ENCODE results near the gene MGAT1.

MGAT1 gene

DNA sequence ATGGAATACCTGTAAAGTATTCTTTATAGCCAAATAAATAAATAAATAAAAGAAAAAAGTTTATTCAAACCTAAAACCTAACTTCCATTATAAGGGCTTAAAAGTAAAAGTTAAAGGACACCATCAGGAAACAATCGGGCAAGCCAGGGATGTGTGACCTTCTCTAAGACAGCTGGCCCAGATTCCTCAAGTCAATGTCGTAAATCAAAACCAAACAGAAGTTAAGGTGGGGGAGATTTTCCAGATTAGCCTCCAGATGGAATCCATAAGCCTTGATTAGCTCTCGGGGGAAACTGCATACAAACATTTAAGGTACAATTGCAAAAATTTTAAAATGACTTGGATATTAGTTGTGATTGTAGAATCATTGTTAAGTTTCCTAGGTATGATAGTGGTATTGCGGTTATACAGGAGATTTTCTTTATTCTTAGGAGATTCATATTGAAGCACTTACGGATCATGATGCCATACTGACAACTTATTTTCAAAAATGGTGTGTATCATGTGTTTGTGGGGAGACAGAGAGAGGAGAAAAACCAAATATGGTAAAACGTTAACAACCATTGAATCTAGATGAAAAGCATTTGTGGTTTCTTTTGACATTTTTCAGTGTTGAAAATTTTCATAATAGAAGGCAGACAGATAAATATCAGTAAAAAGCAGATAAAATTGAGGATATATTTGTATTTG lies 21.5 kb upstream of the MGAT1 start:
- DNase-seq: no peak

DNA sequence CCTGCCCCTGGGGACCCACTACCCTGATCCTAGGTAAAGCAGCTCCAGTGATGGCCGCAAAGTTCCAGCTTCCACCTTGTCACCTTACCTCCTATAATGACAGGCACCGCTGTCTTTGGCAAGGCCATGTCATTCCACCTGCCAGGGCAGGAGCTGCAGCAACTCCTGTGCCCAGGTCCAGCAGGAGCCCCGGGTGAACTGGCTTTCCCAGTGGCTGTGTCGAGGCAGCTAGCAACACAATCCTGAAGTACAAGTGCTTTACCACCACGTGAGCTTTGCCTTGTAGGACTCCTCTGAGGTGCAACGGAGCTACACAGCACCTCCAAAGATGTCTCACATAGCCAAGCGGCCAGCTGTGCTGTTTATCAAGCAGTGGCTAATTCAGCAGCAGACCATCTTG lies 20.7 kb upstream of the MGAT1 start:
- DNase-seq: peak; percentile 43

DNA sequence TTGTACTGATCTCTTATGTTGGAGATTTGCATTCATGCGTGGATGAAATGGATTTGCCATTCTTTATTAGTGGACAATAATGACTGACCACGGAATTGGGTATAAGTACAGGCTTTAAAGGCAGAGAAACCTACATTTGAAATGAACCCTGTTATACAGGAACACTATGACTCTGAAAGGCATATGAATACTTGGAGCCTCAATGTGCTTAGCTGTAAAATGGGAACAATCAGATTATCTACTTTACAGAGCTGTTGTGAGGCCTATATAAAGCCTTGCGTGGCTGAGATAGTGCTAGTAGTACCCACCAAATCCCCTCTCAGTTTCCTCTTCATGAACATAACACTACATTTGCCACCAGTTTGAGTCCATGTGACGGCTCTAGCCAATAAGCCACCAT lies 18.9 kb upstream of the MGAT1 start:
- DNase-seq: no peak

DNA sequence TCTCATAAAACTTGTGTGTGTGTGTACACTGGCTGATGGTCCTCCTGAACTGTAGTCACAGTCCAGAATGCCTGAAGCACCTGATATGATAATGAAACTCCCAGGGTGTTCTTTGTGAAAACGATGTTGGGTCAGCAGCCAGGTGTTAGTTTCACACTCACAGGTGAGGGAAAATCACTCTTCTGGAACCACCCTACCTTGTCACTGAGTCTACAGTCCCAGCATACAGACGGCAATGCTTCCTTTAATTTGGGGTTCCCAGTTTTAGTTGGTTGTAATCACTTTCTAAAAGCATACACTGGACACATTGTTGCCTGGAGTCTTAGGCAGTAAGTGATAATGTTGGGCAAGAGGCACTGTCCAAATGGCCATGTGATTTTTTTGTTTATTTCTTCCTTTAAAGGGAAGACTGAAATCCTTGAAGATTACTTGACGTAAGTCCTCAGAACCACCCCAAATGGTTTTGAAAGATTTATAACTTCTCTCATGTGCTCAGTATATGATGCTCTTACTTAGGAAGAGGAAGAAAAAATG lies 18.2 kb upstream of the MGAT1 start:
- DNase-seq: no peak

DNA sequence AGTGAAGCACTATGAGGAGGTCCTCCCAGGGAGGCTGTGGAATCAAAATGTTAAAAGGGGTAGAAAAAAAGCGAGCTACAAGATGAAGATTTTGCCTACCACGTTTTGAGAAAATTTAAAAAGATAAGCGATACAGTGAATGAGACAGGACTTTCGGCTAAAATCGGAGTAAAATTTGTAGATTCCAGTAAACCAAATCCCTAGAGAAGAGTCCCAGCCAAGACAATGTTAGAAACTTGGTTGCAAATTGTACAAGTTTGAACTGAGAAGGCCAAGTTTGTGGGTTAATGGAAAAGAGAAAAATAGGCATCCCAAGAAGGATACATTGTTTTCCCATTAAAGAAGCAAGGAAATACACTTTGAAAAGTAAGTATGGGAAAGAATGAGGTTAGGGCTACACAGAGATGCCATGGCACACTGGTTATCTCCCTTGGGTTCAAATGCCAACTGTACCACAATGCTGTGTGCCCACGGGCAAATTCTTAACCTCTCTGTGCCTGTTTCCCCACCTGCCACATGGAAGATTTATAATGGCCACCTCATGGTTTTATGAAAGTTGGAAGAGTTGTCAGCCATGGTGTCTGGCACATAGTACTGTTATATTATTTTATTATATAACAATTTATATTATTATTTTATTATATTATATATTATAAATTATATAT lies 16.2 kb upstream of the MGAT1 start:
- DNase-seq: no peak

DNA sequence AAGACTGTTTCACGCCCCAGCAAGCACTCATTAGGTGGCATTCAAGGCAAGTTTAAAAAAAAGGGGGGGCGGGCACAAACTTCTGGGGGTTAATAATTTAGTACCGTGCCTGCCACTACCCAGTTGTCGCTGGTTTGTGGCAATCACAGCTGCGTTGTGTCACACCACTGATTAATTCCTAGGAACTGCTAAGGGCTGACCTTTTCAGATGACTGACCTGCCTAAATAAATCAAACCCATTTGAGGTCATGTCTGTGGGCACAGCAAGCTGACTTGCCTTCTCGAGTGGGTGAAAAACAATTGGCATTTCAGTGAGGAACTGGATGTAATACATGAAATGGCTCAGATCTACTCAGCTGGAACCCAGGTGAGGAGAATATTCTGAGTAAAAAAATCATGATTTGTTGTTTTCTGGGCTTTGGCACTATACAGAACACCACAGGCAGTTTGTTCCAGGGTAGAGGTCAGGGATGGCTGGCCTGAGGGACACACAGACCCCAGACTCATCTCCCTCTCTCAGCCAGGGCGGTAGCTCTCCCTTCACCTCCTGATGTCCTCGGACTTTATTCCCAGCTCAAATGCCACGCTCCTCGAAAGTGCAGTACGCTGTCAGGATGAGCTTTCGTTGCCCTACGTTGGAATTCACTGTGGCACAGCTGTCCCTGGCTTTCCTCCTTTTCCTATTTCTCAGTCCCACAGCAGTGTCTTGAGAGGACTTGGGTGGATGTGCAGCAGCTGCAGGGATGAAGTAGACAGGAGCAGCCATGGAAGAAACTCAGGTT lies 15.5 kb upstream of the MGAT1 start:
- DNase-seq: peak; percentile 55

DNA sequence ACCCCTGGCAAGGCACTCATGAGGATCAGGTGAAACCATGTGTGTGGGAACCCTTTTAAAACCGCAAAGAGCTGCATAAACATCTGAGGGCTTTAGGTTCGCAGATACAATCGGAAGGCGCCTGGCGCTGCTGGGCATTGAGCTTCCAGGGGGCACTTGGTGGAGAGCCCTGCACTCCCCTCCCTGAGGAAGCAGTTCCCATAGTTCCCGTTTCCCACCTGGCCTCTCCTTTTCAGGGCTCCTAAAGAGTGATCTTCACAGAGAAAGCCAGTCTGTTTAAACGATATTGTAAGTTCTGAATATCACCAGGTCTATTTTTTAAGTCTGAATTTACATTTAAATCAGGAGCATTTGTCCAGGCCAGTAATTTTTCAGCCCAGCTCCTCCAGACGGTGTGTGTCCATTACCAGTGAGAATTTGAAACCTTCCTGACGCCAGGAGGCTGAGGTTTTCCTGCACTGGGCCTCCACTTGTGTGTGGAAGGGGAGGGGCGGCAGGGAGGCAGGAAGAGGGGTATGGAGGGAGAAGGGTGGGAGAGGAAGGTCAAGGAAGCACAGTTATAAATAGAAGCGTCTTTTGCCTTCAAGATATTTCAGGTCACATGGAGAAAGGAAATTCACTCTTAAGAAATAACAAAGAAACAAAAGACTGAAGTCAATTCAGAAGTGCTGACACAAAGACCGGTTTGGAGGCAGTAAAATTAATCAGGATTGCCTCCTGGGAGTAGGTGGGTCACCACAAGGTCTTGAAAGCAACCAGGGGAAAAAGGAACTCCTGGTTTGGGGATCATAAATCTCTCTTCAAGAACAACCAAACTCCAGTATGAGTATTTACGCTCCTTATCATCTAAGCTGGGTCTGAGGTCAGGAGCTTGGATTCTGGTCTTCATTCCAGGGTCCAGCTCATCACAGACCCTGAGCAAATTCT lies 14.3 kb upstream of the MGAT1 start:
- peak; percentile 61 for DNase-seq

DNA sequence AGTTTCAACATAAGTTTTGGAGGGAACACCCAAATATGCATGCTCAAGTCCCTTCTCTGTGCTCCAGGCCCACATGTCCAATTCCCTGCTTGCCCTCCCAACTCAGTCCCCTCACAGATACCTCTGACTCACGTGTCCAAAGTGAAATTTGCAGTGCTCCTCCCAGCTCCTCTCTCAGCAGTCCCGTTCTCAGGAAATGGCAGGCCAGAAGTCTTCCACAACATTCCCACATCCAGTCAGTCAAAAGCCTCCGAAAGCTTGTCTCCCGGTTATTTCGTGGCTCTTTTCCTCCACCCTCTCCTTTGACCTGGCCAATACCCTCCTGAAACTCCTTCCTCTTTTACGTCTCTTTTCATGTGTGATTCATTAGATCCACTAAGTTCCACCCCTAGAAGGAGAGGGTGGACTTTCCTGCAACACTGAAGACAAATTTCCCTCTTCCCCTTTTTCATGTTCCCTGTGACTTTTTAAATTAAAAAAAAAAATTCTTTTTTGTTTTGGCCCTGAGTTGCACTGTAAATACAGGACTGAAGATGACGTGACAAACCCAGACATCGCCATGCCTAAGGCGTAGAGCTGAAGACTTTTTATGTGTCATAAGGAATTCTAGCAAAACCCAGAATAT lies 12.8 kb upstream of the MGAT1 start:
- DNase-seq: peak; percentile 52

DNA sequence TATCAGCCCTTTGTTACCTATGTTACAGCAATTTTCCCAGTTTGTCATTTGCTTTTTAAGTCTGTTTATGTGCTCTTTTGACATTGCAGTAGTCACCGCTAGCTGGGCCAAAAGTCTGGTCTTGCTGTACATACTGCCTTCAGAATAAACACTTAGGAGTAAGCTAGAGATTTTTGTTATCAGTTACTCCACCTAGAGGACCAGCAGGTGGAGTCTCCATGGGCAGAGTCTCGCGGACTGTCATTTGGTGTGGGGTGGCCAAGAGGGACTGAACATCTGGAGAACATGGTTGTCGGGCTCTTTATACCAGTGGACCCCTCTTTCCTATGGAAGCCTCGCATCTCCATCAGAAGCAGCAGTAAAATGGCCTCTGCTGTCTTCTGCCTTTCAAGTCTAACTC lies 10.8 kb upstream of the MGAT1 start:
- no peak for DNase-seq

DNA sequence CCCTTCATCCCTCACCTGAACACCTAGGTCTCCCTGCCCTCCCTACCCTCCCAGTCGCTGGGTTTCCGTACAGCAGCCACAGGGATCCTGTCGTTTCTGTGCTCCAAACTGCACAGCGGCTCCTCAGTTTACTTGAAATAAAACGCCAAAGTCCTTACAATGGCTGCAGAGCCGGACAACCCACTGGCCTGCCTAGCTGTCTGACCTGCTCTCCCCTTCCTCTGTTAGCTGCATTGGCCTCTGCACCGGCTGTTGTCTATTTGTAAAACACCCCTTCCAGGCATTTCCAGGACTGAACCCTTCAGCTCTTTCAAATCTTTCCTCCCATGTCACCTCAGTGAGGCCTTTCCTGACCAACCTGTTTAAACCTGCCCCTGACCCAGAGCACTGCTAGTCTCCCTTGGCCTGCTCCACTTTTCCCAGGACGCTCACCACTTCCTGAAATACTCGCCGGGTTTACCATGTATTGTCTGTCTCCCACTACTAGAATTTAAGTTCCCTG lies 9.1 kb upstream of the MGAT1 start:
- no peak for DNase-seq

DNA sequence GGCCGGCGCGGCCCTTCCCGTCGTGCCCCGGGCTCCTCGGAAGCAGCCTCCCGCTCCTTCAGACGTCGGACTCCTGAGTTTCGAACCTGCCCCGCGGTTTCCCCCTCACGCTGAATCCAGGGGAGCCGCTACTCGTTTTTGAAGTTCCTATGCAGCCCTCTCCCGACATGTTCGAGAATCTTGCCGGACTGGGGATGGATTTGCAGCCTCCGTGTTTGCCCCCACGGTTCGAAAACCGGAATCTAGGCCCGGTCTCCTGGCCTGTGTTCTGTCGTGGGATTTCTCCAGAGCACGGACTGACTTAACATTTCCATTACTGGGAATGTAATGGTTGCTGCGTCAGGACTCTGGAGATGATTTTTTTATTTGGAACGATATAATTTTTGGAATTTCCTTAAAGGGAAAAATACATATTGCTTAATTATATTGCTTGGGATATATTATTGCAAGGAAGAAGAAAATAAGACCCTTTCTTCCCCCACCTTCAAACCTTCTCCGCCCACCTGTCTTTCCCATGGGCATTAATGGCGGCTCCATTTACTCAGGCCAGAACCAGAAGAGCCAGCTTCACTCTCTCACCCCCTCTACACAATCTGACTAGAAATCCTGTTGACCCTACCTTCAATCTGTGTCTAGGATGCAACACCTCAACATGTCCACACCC lies 8.5 kb upstream of the MGAT1 start:
- no peak for DNase-seq

DNA sequence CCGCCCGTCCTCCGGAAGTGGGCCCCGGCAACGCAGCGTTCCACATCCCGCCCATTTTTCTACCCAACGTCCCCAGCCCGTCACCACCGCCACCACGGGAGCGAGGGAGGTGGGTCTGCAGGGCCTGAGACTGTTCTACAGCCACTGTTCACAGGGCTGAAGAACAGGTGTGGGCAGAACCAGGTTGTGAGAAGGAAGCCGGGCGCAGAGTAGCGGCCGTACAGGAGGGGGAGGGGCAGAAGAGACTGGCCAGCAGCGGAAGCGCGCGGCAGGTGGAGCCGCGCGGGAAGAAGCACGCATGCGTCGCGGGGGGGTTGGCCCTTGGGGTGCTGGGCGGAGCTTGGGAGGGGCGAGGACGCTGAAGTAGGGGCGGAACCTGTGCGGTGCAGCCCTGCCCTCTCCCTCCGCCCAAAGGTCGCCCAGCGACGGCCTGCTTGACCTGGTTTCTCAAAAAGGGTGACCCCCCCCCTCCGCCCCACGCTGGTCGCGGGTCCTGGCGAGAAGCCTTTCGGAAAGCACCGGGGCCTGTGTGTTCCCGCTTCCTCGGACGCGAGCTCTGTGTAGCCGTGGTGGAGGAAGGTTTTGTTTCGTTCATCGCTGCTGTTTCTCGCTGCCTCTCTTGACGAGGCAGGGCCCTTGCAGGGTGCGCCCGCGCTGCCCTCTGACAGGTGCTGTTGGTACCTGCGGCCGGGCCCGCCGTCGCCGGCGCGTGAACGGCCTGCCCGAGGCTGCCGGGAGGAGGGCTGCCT lies 7.8 kb upstream of the MGAT1 start:
- DNase-seq: no peak

DNA sequence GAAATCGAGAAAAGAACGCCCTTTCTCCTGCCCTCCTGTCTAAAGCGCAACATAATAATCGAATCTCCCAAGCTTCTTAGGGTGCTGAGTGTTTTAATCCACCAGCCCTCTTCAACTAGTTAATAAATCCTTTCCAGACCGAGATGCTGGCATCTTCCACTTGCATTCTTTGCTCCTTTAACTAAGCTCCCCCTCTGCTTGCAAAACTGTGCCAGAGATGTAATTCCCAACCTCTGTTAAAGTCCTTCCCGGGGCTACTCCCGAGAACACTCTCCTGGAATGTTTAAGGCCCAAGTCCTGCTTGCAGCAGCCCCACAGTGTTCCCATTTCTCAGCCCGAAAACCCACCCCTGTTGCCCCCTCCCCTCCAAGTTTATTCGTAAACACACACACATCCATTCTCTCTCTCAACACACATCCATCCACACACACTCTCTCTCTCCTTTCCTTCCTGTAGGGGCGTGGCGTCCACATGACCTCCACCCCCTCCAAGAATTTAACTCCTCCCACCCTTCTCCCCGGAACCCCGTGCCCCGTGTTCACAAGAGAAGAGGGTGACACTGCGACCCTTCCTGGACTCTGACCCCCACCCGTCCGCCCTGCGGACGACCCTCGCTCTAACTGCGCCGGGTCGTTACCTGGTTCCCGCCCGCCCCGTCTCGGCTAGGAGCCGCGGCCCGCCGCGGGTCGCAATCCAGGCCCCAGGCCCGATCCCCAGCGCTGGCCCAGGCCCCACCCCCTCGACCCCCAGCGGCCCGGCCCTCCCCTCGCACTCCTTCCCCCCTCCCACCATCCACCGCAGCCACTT lies 7.0 kb upstream of the MGAT1 start:
- peak; percentile 98 for DNase-seq

DNA sequence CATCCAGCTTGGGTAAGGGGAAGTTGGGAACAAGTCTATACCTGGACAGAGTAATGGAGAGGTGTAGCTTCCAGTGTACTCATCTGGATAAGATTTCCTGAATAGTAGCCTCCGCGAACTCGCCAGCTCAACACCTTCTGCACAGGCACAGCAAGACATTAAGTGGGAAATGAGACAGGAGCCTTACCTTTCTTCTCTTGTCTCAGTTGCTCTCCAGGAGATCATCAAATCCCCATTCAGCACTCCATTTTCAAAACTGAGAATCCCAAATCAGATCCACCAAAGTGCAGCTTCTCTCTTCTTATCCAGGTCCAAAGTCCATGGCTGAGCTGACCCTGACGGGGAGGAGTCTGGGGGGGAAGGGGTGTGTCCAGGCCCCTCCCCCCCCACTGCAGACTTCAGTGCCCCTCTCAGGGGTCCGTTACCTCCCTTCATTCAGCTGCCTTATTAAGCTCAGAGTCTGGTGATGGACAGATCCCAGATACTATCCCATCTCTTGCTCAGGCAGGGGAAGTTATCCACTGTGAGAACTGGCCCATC lies 5.9 kb upstream of the MGAT1 start:
- DNase-seq: peak; percentile 54

DNA sequence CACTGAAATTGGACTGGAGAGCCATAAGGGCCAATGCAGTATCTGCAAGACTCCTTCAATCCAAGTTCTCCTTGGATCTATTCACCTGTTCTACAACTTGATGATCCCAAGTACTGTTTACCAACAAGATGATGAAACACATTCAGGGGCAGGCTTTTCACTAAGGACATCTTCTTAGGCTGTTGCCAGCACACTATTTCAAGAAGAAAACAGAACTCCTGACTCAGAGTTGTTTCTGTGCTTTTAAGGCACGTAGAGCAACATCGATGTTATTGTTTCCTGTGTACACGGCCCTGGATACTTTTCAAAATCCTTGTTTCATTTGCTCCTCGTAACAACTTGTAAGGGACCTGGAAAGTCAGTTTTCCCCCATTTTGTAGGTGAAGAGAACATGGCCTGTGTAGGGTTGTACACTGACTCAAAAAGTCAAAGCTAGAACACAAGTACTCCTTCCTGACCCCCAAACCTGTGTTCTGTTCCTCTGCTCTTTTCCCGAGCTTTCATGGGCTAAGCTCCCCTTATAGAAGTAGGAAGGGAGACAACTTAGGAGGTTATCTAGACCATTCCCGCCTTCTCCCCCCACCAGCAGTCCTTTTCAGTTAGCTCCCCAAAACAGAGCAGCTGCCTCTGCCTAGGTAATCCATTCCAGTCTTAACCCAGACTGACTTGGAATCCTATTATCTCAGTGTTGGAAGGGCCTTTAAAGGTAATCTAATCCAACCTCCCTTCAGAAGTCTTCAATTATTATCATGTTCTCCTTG lies 5.2 kb upstream of the MGAT1 start:
- DNase-seq: peak; percentile 54

DNA sequence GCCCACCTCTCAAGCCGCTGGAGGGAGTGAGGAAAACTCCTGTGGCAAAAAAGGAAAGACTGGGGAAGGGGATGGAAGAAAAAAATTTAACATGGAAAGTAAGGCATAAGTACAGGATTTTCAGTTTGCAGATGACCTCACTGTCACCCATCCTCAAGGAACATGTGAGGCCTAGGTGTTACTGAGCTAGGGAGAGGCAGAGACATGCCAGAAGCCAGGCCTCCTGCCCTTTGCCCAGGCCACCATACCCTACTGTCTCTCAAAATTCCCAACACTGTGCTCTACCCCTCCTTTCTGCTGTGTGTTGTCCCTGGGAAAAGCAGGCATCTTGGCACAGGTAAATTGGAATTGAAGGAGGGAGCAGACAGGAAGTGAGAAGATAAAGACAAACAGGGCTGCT lies 4.4 kb upstream of the MGAT1 start:
- DNase-seq: no peak

DNA sequence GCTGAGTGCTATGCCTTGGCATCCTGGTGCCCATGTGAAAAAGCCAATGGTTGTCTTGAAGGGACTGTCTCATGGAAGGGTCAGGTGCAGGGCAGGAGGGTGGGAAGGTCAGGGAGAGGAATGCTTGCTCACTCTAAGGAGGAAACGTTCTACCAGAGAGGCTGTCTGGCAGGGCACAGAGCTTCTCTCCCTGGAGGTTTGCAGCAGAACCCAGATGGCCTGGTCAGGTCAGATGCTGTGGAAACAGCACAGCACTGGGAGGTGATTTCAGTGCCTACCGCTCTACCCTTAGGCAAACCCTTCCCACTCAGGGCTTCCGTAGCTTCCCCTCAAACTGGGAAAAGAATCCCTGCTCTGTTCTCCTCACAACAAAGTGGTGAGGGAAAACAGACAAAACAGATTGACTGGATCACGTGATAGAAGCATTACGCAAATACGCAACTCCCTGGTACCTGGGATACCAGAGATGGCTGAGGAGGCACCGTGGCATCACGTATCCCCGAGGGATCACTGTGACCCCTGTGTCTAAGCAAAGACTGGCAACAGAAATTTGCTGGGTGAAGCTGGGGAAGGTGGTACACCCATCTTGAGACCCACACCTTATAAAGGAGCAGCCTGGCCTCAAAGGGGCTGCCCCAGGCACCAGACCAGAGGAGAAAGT lies 3.9 kb upstream of the MGAT1 start:
- DNase-seq: peak; percentile 58

DNA sequence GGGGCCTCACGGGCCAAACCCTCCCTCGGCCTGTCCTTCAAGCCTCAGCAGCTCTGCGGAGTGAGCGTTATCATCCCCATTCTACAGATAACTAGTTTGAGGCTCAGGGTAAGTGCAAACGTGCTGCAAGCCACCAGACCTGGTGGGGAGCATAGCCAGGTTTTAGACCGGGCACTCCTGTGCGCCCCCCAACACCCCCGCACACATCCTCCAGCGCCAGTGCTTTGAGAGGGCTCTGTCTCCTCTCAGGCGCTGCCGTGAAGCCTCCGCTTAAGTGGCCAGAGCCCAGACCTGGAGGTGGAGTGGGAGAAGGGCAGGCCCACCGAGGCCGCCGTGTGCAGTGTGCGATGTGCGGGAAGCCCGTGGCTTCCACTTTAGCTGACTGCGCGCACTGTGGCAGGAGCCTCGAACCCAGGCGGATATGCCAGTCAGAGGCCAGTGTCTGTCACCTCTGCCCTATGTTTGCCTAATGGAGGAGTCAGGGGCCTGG lies 1.6 kb upstream of the MGAT1 start:
- DNase-seq: no peak
